Prostate gland (tissue), 2 donors: ENCODE results near the gene SH3GLB2. TPM values are rescaled to one million over a fixed set of nuclear protein-coding genes. Genes with fewer than 3 reads are reported as not detected.

Source experiments
- DNase-seq: peaks from one replicate; pipeline ENCODE4 v3.0.0-alpha.2; 2019; ENCODE audit warnings: low spot score
- H3K27ac ChIP-seq, 2 donors: fragments of 200-600 bp; sonication (generic); 2 replicates each; pipeline ENCODE4 v1.5.1; 2017 to 2019
- H3K27me3 ChIP-seq: fragments of 200-600 bp; sonication (generic); replicated peaks from 2 replicates; pipeline ENCODE4 v1.5.1; 2019; ENCODE audit not compliant: insufficient read depth
- H3K36me3 ChIP-seq, 2 donors: fragments of 200-600 bp; sonication (generic); 1 replicate in 1 of 2; 2 replicates in 1 of 2; pipeline versions ENCODE4 v1.5.1 to v1.8.1; 2017 to 2019
- H3K4me1 ChIP-seq: fragments of 200-600 bp; sonication (generic); replicated peaks from 2 replicates; pipeline ENCODE4 v1.5.1; 2019
- H3K4me3 ChIP-seq, 2 donors: fragments of 200-600 bp; sonication (generic); 2 replicates each; pipeline ENCODE4 v1.5.1; 2017 to 2019
- H3K9me3 ChIP-seq: fragments of 200-600 bp; sonication (generic); 2 replicates; pipeline ENCODE4 v1.5.1; 2017
- POLR2A ChIP-seq: fragments of 450-650 bp; IDR thresholded peaks from one replicate; pipeline ENCODE4 v1.6.1; 2016; ENCODE audit warnings: antibody characterized with exemption, mild to moderate bottlenecking
- POLR2AphosphoS5 ChIP-seq: sonication (generic); formaldehyde crosslinking; IDR thresholded peaks from one replicate; pipeline ENCODE4 v1.6.1; 2017; ENCODE audit warnings: antibody characterized with exemption
- WGBS: methylation state at CpG from one replicate; pipeline ENCODE4 v1.1.5; 2018; 5-methylcytosine and 5-hydroxymethylcytosine counted together
- intact Hi-C: fragments of 100-400 bp; cut with DNase I; formaldehyde crosslinking; loops from one replicate; pipeline ENCODE4 v1.14.2; 2022
- total RNA-seq, 2 donors: library from RNA; depleted of rRNA; stranded (reverse); fragments of >200 nt; gene quantifications; one replicate each; pipeline ENCODE4 v1.1.0, GENCODE V29; 2016
- TF ChIP-seq, protein P1 (sequence below), 4 experiments: fragments of 200-600 bp in 2 of 4; fragments of 450-650 bp in 2 of 4; sonication (generic) in 2 of 4; IDR thresholded peaks; 1 replicate in 3 of 4; 2 replicates in 1 of 4; pipeline ENCODE4 v1.5.1; 2016 to 2019; ENCODE audit warnings: antibody characterized with exemption in 4 of 4, mild to moderate bottlenecking in 2 of 4, moderate library complexity in 2 of 4

The SH3GLB2 gene
- total RNA-seq, 2 donors from 2014 or later, result 113 to 178 TPM

DNA sequence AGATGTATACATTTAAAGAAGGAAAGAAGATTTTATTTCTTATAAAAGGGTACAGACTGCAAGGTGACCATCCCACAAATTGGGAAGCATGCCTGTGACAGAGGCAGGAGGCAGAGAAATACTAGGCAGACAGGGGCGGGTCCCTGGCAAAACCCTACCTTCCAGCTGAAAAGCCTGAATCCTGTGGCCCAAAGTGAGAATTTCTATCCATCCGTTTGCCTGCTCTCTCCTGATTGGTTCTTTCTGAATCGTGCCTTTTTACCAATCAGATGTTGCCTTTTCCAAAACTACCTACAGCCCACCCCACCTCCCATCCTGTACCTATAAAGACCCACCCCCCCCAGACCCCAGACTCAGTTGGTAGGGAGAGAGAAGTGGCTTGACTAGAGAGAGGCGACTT lies 3.4 kb upstream of the SH3GLB2 start:
- Histone ChIP-seq H3K9me3 (no peaks in the 10 kb centered on the region), H3K4me3 (no peak overlapping the region), H3K4me1 (peaks cover 2% of the 10 kb centered on the region), H3K36me3 (no peaks in the 10 kb centered on the region), H3K27ac (no peak overlapping the region), H3K27me3 (no peaks in the 10 kb centered on the region)
- no peak for TF ChIP-seq POLR2AphosphoS5
- no peak for TF ChIP-seq POLR2A
- TF ChIP-seq, protein P1, sequence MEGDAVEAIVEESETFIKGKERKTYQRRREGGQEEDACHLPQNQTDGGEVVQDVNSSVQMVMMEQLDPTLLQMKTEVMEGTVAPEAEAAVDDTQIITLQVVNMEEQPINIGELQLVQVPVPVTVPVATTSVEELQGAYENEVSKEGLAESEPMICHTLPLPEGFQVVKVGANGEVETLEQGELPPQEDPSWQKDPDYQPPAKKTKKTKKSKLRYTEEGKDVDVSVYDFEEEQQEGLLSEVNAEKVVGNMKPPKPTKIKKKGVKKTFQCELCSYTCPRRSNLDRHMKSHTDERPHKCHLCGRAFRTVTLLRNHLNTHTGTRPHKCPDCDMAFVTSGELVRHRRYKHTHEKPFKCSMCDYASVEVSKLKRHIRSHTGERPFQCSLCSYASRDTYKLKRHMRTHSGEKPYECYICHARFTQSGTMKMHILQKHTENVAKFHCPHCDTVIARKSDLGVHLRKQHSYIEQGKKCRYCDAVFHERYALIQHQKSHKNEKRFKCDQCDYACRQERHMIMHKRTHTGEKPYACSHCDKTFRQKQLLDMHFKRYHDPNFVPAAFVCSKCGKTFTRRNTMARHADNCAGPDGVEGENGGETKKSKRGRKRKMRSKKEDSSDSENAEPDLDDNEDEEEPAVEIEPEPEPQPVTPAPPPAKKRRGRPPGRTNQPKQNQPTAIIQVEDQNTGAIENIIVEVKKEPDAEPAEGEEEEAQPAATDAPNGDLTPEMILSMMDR (IDR thresholded peaks at IDR 0.05), result no peak
- 64% methylated on average over 4 of the region's 4 CpGs for WGBS
- intact Hi-C loops, result no loop called here
- DNase-seq, result no peak

- TF ChIP-seq POLR2A (no peak), POLR2AphosphoS5 (no peak)
- TF ChIP-seq, protein P1 (IDR thresholded peaks at IDR 0.05), result no peak
- H3K36me3 ChIP-seq, result no peaks in the 10 kb centered on the region
- peaks cover 9% of the 10 kb centered on the region for H3K4me1 ChIP-seq
- intact Hi-C loops, result no loop called here
- no peaks in the 10 kb centered on the region for H3K9me3 ChIP-seq
- no peak overlapping the region for H3K27ac ChIP-seq
- H3K27me3 ChIP-seq, result no peaks in the 10 kb centered on the region
- DNase-seq, result no peak
- no peak overlapping the region for H3K4me3 ChIP-seq
Observed at GRCh38 chr9:129030191-129030590, 2.1 kb upstream of the SH3GLB2 start.

DNA sequence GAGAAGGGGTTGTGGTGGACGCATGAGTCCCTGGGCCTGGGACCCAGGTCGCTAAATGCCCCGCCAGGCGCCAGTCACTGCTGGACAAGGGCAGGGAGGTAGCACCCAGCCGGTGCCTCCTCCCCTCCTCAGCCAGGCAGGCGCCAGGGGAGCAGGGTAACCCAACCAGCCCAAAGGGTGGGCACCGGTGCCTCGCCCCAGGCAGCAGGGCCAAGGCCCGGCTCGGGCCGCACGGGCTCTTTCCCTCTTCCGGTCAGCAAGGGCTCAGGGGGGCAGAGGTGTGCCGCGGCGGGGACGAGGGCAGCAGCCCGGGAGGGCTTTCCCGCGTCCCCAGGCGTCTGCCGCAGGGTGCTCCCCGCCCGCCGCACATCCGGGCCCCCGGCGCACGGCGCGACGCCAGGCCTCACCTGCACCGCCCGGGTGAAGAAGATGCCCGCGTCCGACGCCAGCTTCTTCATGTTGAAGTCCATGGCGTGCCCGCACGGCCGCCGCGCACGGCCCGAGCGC lies 393 bp downstream of the SH3GLB2 start:
- intact Hi-C loops, result loop anchor here (1.0 to 5.0 kb wide), 2 partner anchors 9 to 35 kb away; partner anchors contain the start of gene MIGA2
- DNase-seq, result no peak
- H3K27ac ChIP-seq, result peak overlapping the region; percentile 51 to 81
- H3K4me1 ChIP-seq, result peaks cover 9% of the 10 kb centered on the region
- 3% methylated on average over 29 of the region's 47 CpGs for WGBS
- H3K36me3 ChIP-seq, result no peaks in the 10 kb centered on the region
- no peaks in the 10 kb centered on the region for H3K9me3 ChIP-seq
- H3K27me3 ChIP-seq, result no peaks in the 10 kb centered on the region
- TF ChIP-seq POLR2AphosphoS5, result no peak
- TF ChIP-seq, protein P1 (IDR thresholded peaks at IDR 0.05), result peak in 1 of 4 experiments; percentile 20
- TF ChIP-seq POLR2A, result peak; percentile 35
- H3K4me3 ChIP-seq, result peak overlapping the region; percentile 54 to 71

- WGBS, result 17% methylated on average over 9 of the region's 9 CpGs
- TF ChIP-seq, protein P1 (IDR thresholded peaks at IDR 0.05), result no peak
- Histone ChIP-seq H3K9me3 (no peaks in the 10 kb centered on the region), H3K4me3 (peak overlapping the region; percentile 54 to 71), H3K27ac (peak overlapping the region; percentile 51 to 81), H3K4me1 (peaks cover 9% of the 10 kb centered on the region), H3K36me3 (no peaks in the 10 kb centered on the region), H3K27me3 (no peaks in the 10 kb centered on the region)
- no peak for DNase-seq
- intact Hi-C loops, result loop anchor here (5.0 kb wide), 1 partner anchor 35 kb away; no protein-coding TSS in a partner anchor
Observed at GRCh38 chr9:129027224-129027684, 877 bp downstream of the SH3GLB2 start.
